M059J (cell line): ENCODE measurements around the gene GAGE10. TPM values are rescaled to one million over a fixed set of nuclear protein-coding genes. Genes with fewer than 3 reads are reported as not detected.
"Not testable (repeated sequence)": the region's sequence is repeated elsewhere in the genome, so short reads cannot be mapped to it uniquely, and the experiment has no call there.

Experiments used
- DNase-seq: peaks from one replicate; pipeline ENCODE4 v3.0.0-alpha.2; 2012; ENCODE audit warnings: low read depth
- total RNA-seq: library from RNA; depleted of rRNA; stranded (reverse); fragments of >200 nt; shearing (Covaris generic); gene quantifications from 2 replicates; pipeline ENCODE4 v1.2.3, GENCODE V29; 2014; rRNA removed

Gene GAGE10
- total RNA-seq, 1 experiment from 2014 or later = not detected

DNA sequence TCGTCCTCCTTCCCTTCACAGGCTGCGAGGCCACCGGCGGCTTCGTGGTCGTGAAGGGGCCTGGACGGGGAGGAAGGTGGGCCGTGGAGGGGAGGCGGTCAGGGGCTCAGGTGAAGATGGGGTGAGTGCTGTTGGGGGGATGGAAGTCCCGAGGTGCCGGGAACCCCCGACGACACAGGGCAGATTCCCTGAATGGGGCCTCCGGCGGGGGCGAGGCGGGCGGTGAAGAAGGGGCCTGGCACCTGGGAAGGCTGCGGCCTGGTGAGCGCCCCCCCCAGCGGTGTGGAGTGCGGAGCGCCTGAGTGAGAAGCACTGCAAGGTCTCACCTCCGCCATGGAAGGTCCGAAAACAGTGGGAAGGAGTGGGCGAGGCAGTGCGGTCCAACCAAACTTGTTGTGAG lies 18.8 kb downstream of the GAGE10 start:
- DNase-seq = not testable (repeated sequence)

DNA sequence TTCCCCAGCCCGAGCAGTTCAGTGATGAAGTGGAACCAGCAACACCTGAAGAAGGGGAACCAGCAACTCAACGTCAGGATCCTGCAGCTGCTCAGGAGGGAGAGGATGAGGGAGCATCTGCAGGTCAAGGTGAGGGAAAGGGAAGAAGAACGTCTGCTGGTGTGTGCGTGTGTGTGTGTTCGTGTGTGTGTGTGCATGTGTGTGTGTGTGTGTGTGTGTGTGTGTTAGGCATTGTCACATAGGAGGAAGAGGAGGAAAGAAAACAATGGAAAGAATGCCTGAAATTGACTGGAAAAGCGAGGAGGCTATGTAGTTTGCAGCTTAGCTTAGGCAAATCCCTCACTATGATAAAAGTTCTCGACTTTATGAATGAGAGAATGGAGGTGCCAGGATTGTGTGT lies 20.3 kb downstream of the GAGE10 start:
- not testable (repeated sequence) for DNase-seq

DNA sequence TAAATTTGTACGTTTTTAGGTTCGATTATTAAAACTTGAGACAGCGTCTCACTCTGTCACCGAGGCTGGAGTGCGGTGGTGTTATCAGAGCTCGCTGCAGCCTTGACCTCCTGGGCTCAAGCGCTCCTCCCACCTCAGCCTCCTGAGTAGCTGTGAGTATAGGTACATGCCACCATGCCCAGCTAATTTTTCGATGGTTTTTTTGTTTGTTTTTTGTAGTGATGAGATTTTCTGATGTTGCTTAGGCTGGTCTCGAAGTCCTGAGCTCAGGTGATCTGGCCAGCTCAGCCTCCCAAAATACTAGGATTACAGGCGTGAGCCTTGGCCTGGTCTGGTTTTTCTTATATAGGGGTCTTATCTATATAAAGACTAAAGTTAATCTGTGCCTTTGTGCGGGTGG lies 27.0 kb downstream of the GAGE10 start:
- not testable (repeated sequence) for DNase-seq

DNA sequence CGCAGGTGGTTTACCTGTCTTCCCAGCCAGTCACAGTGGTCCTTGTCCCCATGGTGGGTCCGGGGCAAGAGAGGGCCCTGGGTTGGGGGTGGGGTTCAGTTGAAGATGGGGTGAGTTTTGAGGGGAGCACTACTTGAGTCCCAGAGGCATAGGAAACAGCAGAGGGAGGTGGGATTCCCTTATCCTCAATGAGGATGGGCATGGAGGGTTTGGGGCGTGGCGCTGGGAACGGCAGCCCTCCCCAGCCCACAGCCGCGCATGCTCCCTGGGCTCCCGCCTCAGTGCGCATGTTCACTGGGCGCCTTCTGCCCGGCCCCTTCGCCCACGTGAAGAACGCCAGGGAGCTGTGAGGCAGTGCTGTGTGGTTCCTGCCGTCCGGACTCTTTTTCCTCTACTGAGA lies 27.8 kb downstream of the GAGE10 start, which contains the start of gene GAGE13:
Gene GAGE13, plus strand, starts transcription at position 301 of the 400 bp plus-strand sequence. CDS start 1,156 bp downstream, outside the sequence.
- DNase-seq = not testable (repeated sequence)

DNA sequence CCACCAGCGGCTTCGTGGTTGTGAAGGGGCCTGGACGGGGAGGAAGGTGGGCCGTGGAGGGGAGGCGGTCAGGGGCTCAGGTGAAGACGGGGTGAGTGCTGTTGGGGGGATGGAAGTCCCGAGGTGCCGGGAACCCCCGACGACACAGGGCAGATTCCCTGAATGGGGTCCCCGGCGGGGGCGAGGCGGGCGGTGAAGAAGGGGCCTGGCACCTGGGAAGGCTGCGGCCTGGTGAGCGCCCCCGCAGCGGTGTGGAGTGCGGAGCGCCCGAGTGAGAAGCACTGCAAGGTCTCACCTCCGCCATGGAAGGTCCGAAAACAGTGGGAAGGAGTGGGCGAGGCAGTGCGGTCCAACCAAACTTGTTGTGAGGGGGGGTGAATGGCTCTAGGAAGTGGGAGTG lies 28.4 kb downstream of the GAGE10 start:
- not testable (repeated sequence) for DNase-seq

DNA sequence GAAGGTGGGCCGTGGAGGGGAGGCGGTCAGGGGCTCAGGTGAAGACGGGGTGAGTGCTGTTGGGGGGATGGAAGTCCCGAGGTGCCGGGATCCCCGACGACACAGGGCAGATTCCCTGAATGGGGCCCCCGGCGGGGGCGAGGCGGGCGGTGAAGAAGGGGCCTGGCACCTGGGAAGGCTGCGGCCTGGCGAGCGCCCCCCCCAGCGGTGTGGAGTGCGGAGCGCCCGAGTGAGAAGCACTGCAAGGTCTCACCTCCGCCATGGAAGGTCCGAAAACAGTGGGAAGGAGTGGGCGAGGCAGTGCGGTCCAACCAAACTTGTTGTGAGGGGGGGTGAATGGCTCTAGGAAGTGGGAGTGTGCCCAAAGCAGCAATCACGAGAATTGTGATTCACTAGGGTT lies 38.0 kb downstream of the GAGE10 start:
- not testable (repeated sequence) for DNase-seq

DNA sequence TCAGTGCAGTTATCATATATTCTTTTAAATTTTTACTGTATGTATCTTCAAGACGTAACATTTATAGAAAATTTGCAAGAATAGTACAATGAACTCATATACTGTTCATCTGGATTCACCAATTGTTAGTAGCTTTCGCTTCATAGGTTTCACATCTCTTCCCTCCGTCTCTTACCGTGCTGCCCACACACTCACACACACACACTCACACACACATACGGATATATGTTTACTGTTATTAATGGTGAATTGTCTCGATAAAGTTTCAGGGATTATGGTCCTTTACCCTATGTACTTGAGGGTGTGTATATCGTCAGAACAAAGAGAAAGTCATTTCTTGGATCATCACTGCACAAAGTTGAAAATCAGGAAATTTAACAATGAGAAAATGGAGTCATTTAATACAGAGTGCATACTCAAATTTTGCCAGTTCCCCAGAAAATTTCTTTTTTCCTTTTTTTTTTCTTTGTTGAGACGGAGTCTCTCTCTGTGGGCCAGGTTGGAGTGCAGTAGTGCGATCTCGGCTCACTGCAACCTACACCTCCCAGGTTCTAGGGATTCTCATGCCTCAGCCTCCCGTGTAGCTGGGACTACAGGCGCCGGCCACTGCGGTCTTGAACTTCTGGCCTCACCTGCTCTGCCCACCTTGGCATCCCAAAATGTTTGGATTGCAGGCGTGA lies 41.2 kb downstream of the GAGE10 start:
- not testable (repeated sequence) for DNase-seq

DNA sequence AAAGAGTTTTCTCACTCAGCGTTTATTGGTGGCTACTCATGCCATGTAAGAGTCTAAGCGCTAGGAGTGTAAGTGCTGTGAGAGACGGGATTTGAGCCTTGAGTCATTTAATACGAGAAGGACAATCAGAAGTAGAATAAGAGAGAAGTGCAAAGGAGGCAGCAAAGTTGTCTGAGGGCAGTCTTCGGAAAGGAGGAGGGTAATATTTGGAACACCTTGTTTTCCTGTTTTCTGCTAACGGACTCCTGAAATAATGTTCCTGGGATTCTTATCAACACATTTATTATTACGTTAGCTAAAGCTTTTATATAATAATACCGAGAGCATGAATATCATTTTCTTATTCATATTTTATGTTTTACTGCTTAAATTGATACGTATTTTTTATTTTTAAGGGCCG lies 42.0 kb downstream of the GAGE10 start:
- DNase-seq = not testable (repeated sequence)

DNA sequence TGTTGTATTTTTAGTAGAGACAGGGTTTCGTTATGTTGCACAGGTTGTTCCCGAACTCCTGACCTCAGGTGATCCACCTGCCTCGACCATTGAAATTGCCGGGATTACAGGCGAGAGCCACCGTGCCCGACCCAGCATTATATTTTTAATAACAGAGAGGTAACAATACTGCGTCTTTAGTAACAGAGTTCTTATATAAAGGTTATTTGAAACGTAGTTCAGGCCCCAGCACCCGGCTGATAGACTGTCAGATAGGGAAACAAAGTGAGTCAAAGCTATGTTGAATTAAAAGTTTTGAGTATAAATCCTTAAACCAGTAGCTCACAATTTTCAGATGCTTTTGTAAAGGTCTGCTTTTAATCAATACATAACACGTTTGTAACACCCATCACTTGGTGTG lies 42.7 kb downstream of the GAGE10 start:
- DNase-seq = not testable (repeated sequence)

Other genes starting within 250 kb of the GAGE10 start
- gene CCDC120, start 244.6 kb upstream of the GAGE10 start, total RNA-seq = 0.07 and 1.1 TPM in 2 replicates
- 25.0 and 29.3 TPM in 2 replicates for gene PRAF2, start 229.6 kb upstream of the GAGE10 start, total RNA-seq
- gene WDR45, start 223.8 kb upstream of the GAGE10 start, total RNA-seq = 39.5 and 45.2 TPM in 2 replicates
- gene GPKOW, start 179.9 kb upstream of the GAGE10 start, total RNA-seq = 35.9 and 49.1 TPM in 2 replicates
- gene MAGIX, start 140.9 kb upstream of the GAGE10 start, total RNA-seq = 0.10 and 4.3 TPM in 2 replicates
- 147 and 217 TPM in 2 replicates for gene PLP2, start 131.7 kb upstream of the GAGE10 start, total RNA-seq
- gene PRICKLE3, start 117.3 kb upstream of the GAGE10 start, total RNA-seq = 5.8 and 14.9 TPM in 2 replicates
- 0.25 and 0.54 TPM in 2 replicates for gene SYP, start 103.5 kb upstream of the GAGE10 start, total RNA-seq
- not detected in 2 replicates for gene CACNA1F, start 70.3 kb upstream of the GAGE10 start, total RNA-seq
- 14.1 and 20.9 TPM in 2 replicates for gene CCDC22, start 68.2 kb upstream of the GAGE10 start, total RNA-seq
- 0.07 TPM in 1 of 2 replicates, not detected in the other for gene FOXP3, start 38.9 kb upstream of the GAGE10 start, total RNA-seq
- gene PPP1R3F, start 33.9 kb upstream of the GAGE10 start, total RNA-seq = 2.8 and 5.6 TPM in 2 replicates
- not detected in 2 replicates for gene GAGE12J, start 18.4 kb downstream of the GAGE10 start, total RNA-seq
- gene GAGE13, start 27.9 kb downstream of the GAGE10 start, total RNA-seq = not detected in 2 replicates
- not detected in 2 replicates for gene GAGE12C, start 228.5 kb downstream of the GAGE10 start, total RNA-seq
- not detected in 2 replicates for gene GAGE12D, start 238.1 kb downstream of the GAGE10 start, total RNA-seq
- gene GAGE12E, start 247.6 kb downstream of the GAGE10 start, total RNA-seq = not detected in 2 replicates